ENCODE data around the gene RAB11A.

RAB11A gene

DNA sequence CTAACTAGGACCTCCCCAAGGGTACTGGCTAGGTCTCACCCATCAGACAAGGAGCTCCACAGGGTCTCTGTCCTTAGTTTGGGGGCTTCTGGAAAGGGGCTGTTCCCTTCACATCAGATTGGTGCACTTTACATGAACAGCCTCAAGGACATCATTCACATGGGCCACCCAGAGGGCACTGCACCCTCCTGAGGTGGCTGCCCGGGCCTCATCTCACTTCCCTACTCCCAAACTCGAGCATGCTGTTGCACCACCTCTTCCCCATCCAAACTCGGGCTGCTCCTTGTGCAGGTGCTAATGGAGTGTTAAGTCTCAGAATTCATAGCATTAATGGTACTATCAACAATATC, 48.1 kb downstream of the RAB11A start:
- DNase-seq (ENCODE audit: low spot score) = no peak

DNA sequence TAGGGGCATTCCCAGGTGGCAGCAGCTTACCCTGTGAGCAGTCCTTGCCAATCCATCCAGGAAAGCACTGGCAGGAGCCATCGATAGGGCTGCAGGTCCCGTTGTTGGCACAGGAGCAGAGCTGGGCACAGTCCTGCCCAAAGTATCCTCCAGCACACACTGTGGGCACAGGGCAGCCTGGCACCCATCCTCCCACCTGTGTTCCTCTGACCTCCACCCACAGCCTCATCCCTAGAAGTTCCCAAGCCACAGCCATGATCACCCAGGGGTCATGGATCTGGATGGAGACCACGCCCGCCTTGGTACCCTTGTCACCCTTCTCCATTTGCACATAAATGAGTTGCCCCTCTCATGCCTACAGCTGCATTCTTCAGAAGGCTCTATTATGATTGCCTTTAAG, 48.6 kb downstream of the RAB11A start:
- DNase-seq (ENCODE audit: low spot score) = no peak

DNA sequence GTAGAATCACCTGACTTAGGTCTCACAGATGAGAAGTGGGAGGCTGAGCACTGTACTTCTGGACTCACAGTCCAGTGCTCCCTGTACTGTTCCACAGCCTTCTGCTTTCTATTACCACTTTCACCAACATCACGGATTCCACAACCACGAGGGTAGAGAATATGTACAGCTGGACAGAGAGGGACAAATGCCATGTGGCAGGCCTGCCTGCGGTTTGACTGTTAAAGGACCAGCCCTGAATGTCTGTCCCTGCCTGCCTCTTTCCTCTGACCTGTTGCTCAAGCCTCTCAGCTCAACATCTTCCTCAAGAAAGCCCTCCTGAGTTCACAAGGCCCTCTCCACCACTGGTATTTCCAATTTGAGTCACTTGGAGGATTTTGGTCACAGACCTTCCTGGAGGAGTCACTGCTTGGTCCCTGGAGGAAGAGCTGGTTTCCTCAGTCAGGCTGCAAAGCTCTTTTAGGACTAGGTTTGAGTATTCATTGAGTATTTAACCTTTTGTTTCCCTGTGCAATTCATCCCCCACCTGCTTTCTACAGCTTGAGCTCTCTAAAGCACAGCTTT, 49.1 kb downstream of the RAB11A start:
- DNase-seq (ENCODE audit: low spot score) = no peak

DNA sequence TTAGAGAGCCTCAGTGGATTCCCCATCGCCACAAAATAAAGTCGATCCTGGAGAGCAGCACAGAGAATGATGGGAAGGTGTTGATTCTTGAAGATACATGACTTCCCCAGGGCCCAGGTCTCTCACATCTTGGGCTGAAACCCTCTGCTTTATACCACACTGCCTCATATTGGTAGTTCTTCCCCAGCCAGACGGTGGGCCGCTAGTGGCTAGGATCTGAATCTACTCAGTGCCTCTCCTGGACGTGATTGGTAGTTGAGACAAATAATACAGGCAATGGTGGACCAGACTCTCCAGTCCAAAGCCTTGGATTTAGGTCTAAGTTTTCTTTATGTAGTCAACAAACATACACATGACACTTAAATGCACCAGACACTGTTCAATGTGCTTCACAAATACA, 49.7 kb downstream of the RAB11A start:
- DNase-seq (ENCODE audit: low spot score) = no peak

DNA sequence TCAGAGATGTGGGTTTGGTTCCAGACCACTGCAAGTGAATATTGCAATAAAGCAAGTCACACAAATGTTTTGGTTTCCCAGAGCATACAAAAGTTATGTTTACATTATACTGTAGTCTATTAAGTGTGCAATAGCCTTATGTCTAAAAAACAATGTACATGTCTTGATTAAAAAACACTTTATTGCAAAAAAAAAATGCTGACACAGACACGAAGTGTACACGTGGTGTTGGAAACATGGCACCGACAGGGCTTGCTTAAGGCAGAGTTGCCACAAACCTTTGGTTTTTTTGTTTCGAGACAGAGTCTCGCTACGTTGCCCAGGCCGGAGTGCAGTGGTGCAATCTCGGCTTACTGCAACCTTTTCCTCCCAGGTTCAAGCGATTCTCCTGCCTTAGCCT, 50.1 kb downstream of the RAB11A start:
- no peak for DNase-seq (ENCODE audit: low spot score)

DNA sequence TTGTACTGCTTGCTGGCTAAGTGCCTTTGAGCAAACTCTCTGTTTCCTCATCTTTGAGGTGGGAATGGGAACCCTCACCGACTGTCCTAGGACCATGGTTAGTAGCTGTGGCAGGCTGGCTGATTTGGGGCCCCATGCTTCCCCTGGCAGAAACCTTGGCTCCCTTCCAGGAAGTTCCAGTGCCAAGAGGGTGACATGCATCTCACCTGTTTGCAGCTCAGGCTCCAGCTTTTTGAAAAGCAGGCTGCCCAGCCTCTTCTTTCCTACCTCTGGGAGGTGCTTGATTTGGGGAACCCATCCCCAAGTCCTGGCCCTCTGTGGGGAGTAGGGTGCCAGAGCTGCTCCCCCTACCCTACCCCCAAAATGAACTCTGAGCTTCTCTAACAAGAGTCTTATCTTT, 50.8 kb downstream of the RAB11A start:
- DNase-seq (ENCODE audit: low spot score) = no peak

DNA sequence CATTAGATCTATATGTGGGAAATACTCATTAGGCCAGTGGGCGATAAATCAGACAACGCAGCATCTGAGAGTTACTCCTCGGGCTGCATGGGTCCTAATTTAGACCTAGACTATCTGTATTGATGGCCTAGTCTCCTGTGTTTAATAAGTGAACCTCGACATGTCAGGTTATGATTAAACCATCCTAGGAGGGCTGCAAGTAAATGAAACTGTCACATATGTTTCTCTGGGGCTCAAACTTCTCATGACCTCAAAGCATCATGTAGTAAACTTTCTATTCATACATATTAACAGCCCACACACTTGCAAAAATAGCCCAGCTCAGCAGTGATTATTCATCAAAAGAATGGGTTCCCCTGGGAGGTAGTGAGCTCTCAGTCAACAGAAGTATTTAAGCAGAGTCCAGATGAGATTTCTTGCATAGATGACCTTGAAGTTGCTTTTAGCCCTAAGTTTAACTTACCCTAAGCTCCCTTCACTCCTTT, 51.6 kb downstream of the RAB11A start:
- peak; percentile 10 for DNase-seq (ENCODE audit: low spot score)

DNA sequence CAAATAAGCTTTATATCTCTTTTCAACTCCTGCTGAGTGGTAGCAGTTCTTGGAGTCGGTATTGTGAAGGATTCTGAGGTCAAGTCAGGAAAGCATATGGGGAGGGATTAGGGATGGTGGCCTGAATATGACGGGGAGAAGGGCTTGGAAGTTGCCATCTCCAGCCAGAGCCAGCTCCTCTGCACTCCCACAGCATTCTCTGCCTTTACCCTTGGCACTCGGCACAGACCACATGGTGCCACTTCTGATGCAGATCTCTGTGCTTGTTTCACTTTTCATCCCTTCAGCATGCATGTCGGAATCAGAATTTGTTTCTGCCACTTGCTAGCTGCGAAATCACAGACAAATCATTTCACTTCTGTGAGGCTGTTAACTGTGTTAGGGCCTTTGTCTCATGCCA, 52.5 kb downstream of the RAB11A start:
- DNase-seq (ENCODE audit: low spot score) = no peak

DNA sequence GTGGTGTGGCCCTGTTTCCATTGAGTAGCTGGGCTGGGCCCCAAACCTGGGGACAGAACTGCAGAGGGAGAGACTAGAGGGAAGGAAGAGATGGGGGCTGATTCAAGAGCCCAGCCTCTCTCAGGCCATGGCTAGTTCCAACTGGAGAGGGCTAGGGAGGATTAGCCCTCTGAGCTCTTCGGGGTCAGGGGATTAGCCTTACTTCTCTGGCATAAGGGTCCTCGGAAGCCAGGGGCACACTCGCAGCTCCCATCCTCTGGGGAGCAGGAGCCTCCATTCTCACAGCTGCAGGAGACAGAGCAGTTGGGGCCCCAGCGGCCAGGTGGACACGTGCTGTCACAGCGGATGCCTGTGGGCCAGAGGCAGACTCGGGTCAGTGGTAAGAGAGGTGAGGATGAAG, 53.3 kb downstream of the RAB11A start:
- DNase-seq (ENCODE audit: low spot score) = no peak

DNA sequence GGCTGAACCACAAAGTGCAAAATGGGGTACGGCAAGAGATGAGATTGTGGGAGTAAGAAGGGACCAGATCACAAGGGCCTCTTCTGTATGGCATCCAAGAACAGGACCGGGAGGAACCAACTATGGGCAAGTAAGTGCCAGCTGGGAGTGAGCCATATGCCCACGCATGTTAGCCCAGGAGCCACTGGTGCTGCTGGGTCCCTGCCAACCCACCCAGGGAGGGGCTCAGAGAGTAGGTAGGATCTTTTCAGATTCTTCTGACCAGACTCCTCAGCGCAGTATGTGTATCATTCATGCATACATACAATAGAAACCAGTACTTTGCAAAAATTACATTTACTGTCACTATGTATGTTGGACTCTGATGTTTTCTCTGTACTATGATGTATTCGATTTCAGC, 54.0 kb downstream of the RAB11A start:
- DNase-seq (ENCODE audit: low spot score) = no peak

DNA sequence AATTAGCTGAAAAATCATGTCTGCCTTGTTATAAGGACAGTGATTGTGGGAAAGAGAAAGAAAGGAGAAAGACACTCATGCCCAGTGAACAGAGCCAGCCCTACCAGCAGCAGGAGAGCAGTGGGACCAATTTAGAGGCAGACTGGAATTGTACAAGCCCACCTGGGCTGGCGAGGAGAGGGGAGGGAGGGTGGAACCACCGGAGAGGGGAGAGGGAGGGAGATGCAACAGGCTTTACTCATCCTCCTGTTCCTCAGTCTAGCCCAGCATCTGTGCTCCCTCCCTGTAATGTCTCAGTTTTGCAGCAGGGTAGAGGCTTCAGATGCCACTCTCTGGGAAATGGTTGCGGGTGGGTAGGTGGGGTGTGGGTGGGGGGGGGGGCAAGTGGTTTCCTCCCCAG, 54.7 kb downstream of the RAB11A start:
- no peak for DNase-seq (ENCODE audit: low spot score)

DNA sequence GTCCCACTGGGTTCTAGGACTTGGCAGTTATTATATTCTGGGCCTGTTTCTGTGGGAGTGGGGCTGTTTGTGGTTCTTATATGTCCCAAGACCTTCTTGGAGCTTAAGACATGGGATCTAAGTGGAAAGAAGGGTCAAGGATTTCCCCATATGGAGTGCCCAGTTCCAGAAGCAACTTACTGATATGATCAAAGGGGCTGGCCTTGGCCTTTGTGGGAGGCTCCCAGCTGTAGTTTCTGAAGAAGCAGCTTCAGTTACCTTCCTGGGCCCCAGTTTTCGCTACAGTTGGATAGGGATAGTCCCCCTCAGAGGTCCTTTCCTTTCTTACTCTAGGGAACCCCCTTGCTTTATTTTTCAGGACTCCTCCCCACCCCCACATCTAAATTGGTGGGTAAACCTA, 56.0 kb downstream of the RAB11A start:
- no peak for DNase-seq (ENCODE audit: low spot score)

DNA sequence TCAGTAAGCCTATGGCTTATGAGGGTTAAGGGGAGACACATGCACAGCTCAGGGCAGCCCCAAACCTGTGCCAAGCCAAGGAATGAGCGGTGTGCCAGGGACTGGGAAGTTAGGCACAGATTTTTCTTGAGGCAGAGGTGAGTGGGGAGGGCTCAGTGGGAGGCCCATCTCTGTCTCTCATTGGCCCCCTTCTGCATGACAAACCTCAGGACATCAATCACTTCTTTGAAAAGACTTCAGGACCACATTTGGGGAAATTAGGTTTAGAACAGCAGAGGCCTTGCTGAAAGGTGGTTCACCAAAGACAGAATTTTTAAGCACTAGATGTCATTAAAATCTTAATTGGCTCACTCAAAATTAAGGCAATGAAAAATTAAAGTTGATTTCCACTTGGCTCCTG, 57.2 kb downstream of the RAB11A start:
- no peak for DNase-seq (ENCODE audit: low spot score)

DNA sequence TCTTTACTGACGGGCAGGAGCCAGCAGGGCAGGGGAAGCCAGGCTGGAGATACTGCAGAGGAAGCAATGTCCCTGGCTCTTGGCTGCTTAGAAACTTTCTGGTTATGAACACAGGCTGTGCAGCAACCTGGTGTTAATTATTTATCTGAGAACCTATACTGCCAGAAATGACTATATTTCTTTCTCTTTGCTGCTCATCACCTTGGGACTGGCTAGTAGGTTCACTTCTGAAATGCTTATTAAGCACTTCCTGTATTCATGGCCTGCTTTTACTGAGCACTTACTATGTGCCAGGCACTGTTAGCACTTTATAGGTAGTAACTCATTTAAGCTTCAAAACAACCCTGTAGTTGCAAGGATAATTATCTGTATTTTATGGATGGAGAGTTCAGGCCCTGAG, 57.6 kb downstream of the RAB11A start:
- DNase-seq (ENCODE audit: low spot score) = no peak

DNA sequence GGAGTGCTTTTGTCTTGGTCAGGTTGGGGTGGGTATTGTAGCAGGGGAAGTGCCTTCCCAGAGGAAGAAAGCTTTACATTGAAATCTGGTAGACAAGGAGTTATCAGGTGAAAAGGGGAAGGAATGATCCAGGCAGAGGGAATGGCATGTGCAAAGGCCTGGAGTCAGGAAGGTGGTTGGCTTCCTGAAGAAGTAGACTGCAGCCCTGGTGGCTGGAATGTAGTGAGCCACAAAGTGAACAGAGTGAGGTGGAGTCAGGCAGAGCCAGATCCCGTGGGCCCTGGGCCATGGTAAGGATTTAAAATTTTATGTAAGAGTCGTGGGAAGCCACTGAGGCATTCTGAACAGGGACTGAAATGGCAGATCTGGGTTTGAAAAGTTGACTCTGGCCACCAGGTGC, 58.3 kb downstream of the RAB11A start:
- no peak for DNase-seq (ENCODE audit: low spot score)

DNA sequence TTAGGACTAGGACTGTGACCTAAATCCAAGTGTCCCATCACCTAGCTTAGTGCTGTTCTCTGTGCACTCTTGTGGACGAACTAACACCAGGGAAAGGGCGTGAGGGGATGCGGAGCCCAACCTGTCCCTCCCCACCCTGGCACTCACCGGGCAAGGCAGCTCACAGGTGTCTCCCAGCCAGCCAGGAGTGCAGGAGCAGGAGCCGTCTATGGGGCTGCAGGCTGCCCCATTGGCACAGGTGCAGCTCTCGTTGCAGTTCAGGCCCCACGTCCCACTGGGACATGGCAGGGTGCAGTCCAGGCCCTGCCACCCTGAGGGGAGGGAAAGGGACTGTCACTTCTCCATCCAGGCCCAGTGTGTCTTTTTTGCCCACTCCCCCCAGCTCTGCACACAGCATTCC, 60.3 kb downstream of the RAB11A start:
- DNase-seq (ENCODE audit: low spot score) = no peak

DNA sequence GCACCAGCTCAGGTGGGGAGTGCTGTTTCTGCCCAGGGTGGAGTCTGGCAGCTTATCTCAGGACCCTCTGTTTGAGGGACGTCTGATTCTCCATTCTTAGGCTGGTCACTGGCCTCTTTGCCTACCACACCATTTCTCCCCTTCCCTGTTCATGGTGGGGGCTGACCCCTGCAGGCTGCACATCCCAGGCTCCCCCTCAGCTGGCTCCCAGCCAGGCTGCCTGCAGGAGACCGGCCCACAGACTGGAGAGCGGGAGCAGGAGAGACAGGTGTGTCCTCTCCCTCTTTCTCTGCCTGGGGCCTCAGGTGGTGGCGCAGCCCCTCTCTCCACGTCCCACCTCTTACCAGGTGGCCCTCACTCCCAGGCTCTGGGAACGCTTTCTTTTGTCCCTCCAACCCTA, 60.8 kb downstream of the RAB11A start:
- no peak for DNase-seq (ENCODE audit: low spot score)

DNA sequence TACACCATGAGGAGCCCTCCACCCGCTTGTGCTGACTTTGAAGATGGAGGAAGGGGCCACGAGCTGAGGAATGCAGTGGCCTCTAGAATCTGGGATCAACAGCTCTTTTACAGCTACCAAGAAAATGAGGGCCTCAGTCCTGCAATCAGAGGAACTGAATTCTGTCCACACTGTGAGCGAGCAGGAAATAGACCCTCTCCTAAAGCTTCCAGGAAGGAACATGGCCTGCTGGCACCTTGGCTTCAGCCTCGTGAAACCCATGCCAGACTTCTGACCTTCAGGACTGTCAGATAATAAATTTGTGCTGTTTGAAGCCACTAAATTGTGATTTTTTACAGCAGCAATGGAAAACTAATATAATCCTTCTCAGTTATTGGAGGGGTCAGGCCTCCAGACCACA, 61.9 kb downstream of the RAB11A start:
- DNase-seq (ENCODE audit: low spot score) = no peak

DNA sequence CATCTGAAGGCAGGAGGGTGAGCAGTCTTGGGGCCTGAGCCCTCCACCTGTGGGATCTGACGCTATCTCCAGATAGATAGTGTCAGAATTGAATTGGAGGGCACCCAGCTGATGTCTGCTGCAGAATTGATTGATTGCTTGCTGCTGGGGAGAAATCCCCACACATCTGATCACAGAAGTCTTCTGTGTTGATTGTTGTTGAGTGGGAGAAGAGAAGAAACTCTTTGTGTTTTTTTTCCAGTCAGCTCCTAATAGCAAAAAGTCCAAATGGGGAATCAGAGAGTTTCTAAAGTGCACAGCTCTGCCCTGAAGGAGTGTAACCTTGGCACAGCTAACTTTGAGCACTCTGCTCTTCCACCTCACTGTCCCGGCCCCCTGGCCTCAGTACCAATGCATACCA, 66.1 kb downstream of the RAB11A start:
- DNase-seq (ENCODE audit: low spot score) = no peak

DNA sequence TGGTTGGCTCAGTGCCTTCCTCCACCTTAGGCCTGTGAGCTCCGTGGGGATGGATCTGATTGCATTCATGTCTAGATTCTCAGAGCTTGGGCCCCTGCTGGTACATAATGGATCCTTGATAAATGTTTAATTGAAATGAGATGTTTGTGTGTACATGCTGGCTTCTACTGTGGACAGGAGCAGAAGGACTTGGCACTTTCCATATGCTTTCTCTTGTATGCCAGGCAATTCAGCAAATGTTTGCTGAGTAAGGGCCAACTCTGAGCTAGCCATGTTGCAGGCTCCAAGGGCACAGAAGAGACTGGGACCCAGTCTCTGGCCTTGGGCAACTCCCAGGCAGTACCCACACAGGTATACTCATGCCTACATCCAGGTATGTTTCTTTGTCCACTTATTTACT, 67.0 kb downstream of the RAB11A start:
- DNase-seq (ENCODE audit: low spot score) = no peak

DNA sequence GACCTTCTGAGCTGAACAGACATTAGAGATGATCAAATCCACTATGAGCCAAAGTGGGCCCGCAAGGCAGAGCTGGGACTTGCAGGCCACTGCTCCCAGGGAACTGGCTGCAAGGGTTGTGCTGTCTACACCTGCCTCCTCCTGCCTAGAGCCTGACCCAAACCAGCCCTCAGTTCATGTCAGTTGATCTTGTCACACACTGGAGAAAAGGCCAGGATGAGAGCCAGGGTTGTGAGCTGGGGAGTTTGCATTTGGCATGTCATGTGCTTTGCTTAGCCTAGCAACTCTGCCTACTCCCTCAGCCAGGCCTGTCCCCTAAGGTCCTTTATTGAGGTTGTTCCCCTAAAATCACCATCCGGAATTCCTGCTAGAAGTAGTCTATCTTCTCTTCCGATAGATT, 67.8 kb downstream of the RAB11A start:
- DNase-seq (ENCODE audit: low spot score) = peak; percentile 9

DNA sequence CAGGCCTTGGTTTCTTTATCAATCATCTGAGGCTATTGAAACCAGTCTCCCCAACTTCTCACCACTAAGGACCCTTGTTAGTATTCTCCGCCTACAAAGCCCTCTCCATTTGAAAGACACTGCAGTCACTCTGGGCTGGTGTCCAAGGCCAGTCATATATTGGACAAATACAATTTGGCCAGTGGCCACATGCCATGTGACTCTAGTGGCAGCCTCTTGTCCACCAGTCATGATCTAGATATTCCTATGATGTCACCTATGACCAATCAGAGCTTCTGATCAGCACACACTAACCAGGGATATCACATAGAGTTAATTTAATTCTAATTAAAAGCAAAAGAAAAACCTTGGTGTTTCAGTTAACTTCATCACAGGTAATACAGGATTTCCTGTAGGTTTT, 68.2 kb downstream of the RAB11A start:
- peak; percentile 40 for DNase-seq (ENCODE audit: low spot score)

DNA sequence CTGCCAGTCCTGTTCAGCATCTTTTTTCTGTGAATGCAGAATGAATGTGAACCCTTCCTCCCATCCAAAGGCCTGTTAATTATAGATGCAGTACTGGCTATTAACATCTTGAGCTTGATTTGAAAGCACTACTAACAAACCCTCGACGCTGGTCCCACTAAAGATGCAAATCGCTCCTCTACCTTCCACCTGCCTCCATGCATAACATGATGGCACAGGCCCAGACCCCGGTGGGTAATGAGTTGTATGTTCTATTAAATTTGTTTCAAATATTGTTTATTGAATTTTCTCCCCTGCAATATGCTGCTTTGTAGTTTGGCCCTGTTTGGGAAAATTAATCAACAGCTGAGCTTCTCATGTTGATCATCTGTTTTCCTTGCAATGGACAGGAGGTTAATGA, 69.3 kb downstream of the RAB11A start:
- no peak for DNase-seq (ENCODE audit: low spot score)

DNA sequence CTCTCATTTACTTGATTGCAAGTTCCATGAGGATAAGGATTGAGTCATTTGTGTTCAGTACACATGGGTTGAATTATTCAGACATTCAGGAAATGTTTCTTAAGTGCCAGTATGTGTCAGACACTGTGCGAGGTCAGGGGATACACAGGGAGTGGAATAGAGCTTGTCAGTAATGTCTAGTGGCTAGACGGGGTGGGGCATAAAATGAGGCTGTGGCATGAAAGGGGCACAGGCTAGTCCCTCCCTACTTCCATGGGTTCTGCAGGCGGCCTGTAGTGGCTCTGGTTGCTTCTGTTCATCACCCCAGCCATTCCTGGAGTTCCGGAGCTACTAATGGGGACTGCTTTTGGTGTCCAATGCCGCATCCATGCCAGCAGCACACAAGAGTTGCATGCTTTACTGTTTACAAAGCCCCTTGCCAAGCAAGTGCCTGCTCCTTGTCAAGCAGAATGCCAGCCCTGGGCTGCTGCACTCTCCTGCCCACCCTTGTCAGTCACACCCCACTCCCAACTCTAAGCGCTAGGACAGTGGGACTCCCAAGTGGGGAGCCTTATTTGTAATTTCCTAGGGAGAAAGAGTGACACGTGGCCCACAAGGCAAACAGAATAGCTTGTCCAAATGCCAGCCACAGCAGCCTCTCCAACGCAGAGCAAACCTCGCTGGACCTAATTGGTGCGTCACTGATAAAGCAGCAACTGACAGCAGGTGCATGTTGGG, 70.8 kb downstream of the RAB11A start:
- no peak for DNase-seq (ENCODE audit: low spot score)

DNA sequence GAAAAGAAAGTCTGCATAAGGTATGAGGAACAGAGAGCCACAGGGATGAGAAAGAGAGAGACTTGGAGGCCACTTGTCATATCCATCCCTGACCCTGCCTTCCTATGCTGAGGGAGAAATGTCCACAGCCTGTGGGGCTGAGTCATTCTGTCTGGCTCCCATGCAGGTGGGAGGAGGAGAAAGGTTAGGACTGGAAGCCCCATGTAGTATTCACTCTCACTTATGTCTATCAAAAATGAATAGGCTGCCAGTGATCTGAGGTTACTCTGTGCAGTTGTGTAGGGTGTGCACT, 71.3 kb downstream of the RAB11A start:
- DNase-seq (ENCODE audit: low spot score) = no peak
